Trophoblast cell (in vitro differentiated cells and primary cell): ENCODE measurements around the gene ANAPC10.

Experiments
- DNase-seq, 2 donors: peaks; one replicate each; pipeline ENCODE4 v3.0.0-alpha.2; 2016
- H2AFZ ChIP-seq: 2 replicates; pipeline ENCODE4 v1.6.1; 2013; ENCODE audit warnings: low read length, moderate library complexity, mild to moderate bottlenecking; ENCODE audit not compliant: insufficient read depth, poor library complexity
- H2AK5ac ChIP-seq: 2 replicates; pipeline ENCODE4 v1.6.1; 2013; ENCODE audit warnings: mild to moderate bottlenecking, low read length
- H2BK120ac ChIP-seq: 2 replicates; pipeline ENCODE4 v1.6.1; 2013; ENCODE audit warnings: low read length, mild to moderate bottlenecking, moderate library complexity; ENCODE audit not compliant: insufficient read depth, poor library complexity
- H2BK12ac ChIP-seq: 2 replicates; pipeline ENCODE4 v1.6.1; 2013; ENCODE audit warnings: mild to moderate bottlenecking, low read length, moderate library complexity
- H2BK5ac ChIP-seq: 2 replicates; pipeline ENCODE4 v1.6.1; 2013; ENCODE audit warnings: low read length, low read depth, moderate library complexity, mild to moderate bottlenecking; ENCODE audit not compliant: poor library complexity
- H3K14ac ChIP-seq: 2 replicates; pipeline ENCODE4 v1.6.1; 2013; ENCODE audit warnings: mild to moderate bottlenecking, low read length
- H3K18ac ChIP-seq: 2 replicates; pipeline ENCODE4 v1.6.1; 2013; ENCODE audit warnings: mild to moderate bottlenecking, low read length
- H3K23ac ChIP-seq: 2 replicates; pipeline ENCODE4 v1.6.1; 2013; ENCODE audit warnings: low read length
- H3K27ac ChIP-seq: 2 replicates; pipeline ENCODE4 v1.5.1; 2013; ENCODE audit warnings: low read depth, mild to moderate bottlenecking, inconsistent platforms, low read length, moderate library complexity
- H3K27me3 ChIP-seq: 2 replicates; pipeline ENCODE4 v1.6.1; 2013; ENCODE audit warnings: inconsistent platforms, mild to moderate bottlenecking, low read length, moderate library complexity; ENCODE audit not compliant: insufficient read depth
- H3K36me3 ChIP-seq, 2 experiments: 1 replicate in 1 of 2; 2 replicates in 1 of 2; pipeline ENCODE4 v1.6.1; 2013; ENCODE audit warnings: low read length in 2 of 2, mild to moderate bottlenecking in 2 of 2, moderate library complexity in 1 of 2; ENCODE audit not compliant: insufficient read depth in 2 of 2, control insufficient read depth in 1 of 2
- H3K4ac ChIP-seq: 2 replicates; pipeline ENCODE4 v1.6.1; 2013; ENCODE audit warnings: low read depth, mild to moderate bottlenecking, low read length, moderate library complexity
- H3K4me1 ChIP-seq, 2 experiments: 1 replicate in 1 of 2; 2 replicates in 1 of 2; pipeline ENCODE4 v1.6.1; 2013; ENCODE audit warnings: low read length in 2 of 2, mild to moderate bottlenecking in 2 of 2, moderate library complexity in 1 of 2; ENCODE audit not compliant: insufficient read depth in 2 of 2, control insufficient read depth in 1 of 2
- H3K4me2 ChIP-seq: 2 replicates; pipeline ENCODE4 v1.6.1; 2013; ENCODE audit warnings: inconsistent platforms, mild to moderate bottlenecking, low read length, moderate library complexity
- H3K4me3 ChIP-seq: 2 replicates; pipeline ENCODE4 v1.5.1; 2013; ENCODE audit warnings: mild to moderate bottlenecking, low read depth, low read length, inconsistent platforms
- H3K79me1 ChIP-seq: one replicate; pipeline ENCODE4 v1.6.1; 2013; ENCODE audit warnings: low read length
- H3K79me2 ChIP-seq: 2 replicates; pipeline ENCODE4 v1.6.1; 2013; ENCODE audit warnings: low read length, mild to moderate bottlenecking; ENCODE audit not compliant: control insufficient read depth, insufficient read depth, poor library complexity
- H3K9ac ChIP-seq: 2 replicates; pipeline ENCODE4 v1.6.1; 2013; ENCODE audit warnings: mild to moderate bottlenecking, low read length
- H3K9me3 ChIP-seq: 2 replicates; pipeline ENCODE4 v1.6.1; 2013; ENCODE audit warnings: low read depth, mild to moderate bottlenecking, control low read depth, inconsistent platforms, low read length; ENCODE audit not compliant: insufficient read depth
- H4K12ac ChIP-seq: 2 replicates; pipeline ENCODE4 v1.6.1; 2013; ENCODE audit warnings: low read depth, mild to moderate bottlenecking, low read length, moderate library complexity
- H4K8ac ChIP-seq: 2 replicates; pipeline ENCODE4 v1.6.1; 2013; ENCODE audit warnings: low read depth, mild to moderate bottlenecking, low read length, moderate library complexity
- H4K91ac ChIP-seq: one replicate; pipeline ENCODE4 v1.6.1; 2013; ENCODE audit warnings: low read depth, mild to moderate bottlenecking, low read length, moderate library complexity
- WGBS: extraction: QIAGEN DNeasy Blood & Tissue Kit; methylation state at CpG from one replicate; pipeline ENCODE4 v1.1.7; 2013; ENCODE audit warnings: missing lambda C conversion rate; ENCODE audit not compliant: insufficient read length, insufficient coverage; ENCODE audit errors: extremely low coverage; 5-methylcytosine and 5-hydroxymethylcytosine counted together

The ANAPC10 gene

DNA sequence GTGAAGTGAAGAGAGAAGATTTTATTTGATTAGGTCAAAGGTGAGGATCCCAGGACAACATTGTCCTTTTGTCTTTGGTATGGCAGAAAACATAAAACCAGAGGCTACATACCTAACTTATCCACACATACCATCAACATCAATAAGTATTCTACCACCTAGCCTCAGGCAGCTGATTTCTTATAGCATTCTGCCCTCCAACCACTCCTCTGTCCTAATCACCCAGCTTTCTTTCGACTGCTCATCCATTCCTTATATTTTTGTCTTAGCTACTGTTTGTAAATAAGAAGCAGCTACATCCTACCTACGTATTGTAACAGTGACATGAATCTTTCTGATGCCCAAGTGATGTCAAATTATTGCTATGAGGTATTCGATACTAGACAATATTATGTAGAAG is 129.4 kb downstream of the ANAPC10 start:
- no CpG with 5 or more reads among the region's 3 CpGs for WGBS
- Histone ChIP-seq H2AFZ (no peak overlapping the region), H3K4me1 (no peaks in the 10 kb centered on the region)

DNA sequence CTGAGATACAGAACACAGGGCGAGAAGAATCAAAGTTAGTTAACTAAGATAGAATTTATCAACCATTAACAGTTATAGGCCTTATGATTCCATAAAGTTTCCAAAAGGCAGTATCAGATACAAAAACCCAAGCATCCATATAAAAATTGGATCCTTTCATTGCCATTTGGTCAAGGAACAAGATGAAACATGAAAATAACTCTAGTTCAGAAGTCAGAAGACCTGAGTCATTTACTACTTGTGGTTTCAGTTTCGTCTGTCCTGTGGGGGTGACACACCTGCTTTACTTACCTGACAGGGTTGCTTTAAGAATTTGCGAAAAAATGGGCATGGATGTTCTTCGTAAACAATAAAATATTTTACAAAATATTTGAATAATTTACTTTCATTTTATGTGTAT is 130.8 kb downstream of the ANAPC10 start:
- peak in 1 of 2 donors; percentile 9 for DNase-seq
- WGBS = no CpG with 5 or more reads among the region's 4 CpGs
- H2AK5ac ChIP-seq = no peak overlapping the region
- no peak overlapping the region for H2BK12ac ChIP-seq
- no peak overlapping the region for H3K18ac ChIP-seq
- no peaks in the 10 kb centered on the region for H3K27me3 ChIP-seq
- H3K79me1 ChIP-seq = no peaks in the 10 kb centered on the region
- H3K4me2 ChIP-seq = no peak overlapping the region
- no peaks in the 10 kb centered on the region for H3K36me3 ChIP-seq
- no peaks in the 10 kb centered on the region for H3K4me1 ChIP-seq
- no peak overlapping the region for H2AFZ ChIP-seq
- no peak overlapping the region for H4K8ac ChIP-seq
- no peak overlapping the region for H2BK5ac ChIP-seq
- H3K14ac ChIP-seq = no peak overlapping the region
- no peak overlapping the region for H3K27ac ChIP-seq
- no peak overlapping the region for H4K91ac ChIP-seq
- no peak overlapping the region for H3K9ac ChIP-seq
- H4K12ac ChIP-seq = no peak overlapping the region
- no peak overlapping the region for H3K4me3 ChIP-seq
- no peak overlapping the region for H3K4ac ChIP-seq
- H3K23ac ChIP-seq = no peak overlapping the region
- H2BK120ac ChIP-seq = no peak overlapping the region
- H3K9me3 ChIP-seq = no peaks in the 10 kb centered on the region
- no peaks in the 10 kb centered on the region for H3K79me2 ChIP-seq

More for the DNA sequence above, 129.4 kb downstream of the ANAPC10 start:
- H3K14ac ChIP-seq = no peak overlapping the region
- H2AK5ac ChIP-seq = no peak overlapping the region
- no peak overlapping the region for H3K4ac ChIP-seq
- no peak overlapping the region for H4K91ac ChIP-seq
- H2BK5ac ChIP-seq = no peak overlapping the region
- H3K9ac ChIP-seq = no peak overlapping the region
- H3K4me3 ChIP-seq = no peak overlapping the region
- H2BK12ac ChIP-seq = no peak overlapping the region
- no peak overlapping the region for H4K12ac ChIP-seq
- no peaks in the 10 kb centered on the region for H3K36me3 ChIP-seq
- H3K27ac ChIP-seq = no peak overlapping the region
- no peaks in the 10 kb centered on the region for H3K79me2 ChIP-seq
- no peaks in the 10 kb centered on the region for H3K9me3 ChIP-seq
- H2BK120ac ChIP-seq = no peak overlapping the region
- peak; percentile 31 to 75 for DNase-seq
- no peak overlapping the region for H3K4me2 ChIP-seq
- H3K18ac ChIP-seq = no peak overlapping the region
- no peak overlapping the region for H3K23ac ChIP-seq
- H3K79me1 ChIP-seq = no peaks in the 10 kb centered on the region
- no peaks in the 10 kb centered on the region for H3K27me3 ChIP-seq
- no peak overlapping the region for H4K8ac ChIP-seq

DNA sequence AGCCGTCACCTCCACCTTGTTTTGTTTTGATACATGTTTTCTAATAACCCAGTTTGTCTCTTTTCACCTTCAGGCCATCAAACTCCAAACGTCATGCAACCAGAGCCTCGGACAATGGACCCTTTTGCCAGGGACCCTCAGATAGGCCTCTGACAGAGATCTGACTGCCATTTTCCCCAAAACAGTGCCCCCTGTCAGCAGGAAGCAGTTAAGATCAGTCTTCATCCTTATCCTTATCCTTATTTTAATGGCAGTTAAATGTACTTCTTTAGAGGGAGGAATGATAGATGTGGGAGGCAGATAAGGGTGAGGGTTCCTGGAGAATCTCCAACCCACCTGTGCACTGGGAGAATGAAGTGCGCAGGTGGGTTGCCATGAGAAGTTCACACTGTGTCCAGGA is 135.7 kb downstream of the ANAPC10 start:
- Histone ChIP-seq H3K4me2 (no peak overlapping the region), H3K14ac (no peak overlapping the region), H2BK12ac (no peak overlapping the region), H3K4ac (no peak overlapping the region), H3K27ac (no peak overlapping the region), H3K27me3 (no peaks in the 10 kb centered on the region), H2BK5ac (no peak overlapping the region), H3K4me3 (no peak overlapping the region), H4K8ac (no peak overlapping the region), H4K91ac (no peak overlapping the region), H3K18ac (no peak overlapping the region), H3K79me1 (no peaks in the 10 kb centered on the region), H3K9me3 (no peaks in the 10 kb centered on the region), H2BK120ac (no peak overlapping the region), H3K4me1 (no peaks in the 10 kb centered on the region), H2AFZ (no peak overlapping the region), H4K12ac (no peak overlapping the region), H3K36me3 (no peaks in the 10 kb centered on the region), H2AK5ac (no peak overlapping the region), H3K9ac (no peak overlapping the region), H3K79me2 (no peaks in the 10 kb centered on the region), H3K23ac (no peak overlapping the region)
- no peak for DNase-seq
- no CpG with 5 or more reads among the region's 4 CpGs for WGBS

DNA sequence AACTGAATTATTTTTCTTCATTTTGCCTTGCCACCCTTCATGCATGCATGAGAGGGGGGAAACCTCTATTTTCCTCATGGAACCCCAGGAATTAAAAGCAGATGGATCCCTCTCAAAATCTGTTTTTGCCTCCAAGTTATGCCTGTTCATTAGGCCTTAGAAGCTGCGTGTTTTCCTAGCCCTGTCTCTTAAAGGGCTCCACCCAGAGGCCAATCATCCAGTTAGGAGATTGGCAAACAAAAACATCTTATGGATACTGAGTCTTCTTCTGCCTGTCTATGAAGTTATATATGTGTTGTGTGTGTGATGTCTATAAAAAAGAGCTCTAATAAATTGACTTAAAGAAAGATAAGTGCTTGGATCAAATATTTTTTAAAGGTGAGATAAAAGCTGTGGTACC is 142.9 kb downstream of the ANAPC10 start:
- no peak overlapping the region for H4K91ac ChIP-seq
- H3K27ac ChIP-seq = no peak overlapping the region
- no peak for DNase-seq
- H3K9ac ChIP-seq = no peak overlapping the region
- H3K27me3 ChIP-seq = no peaks in the 10 kb centered on the region
- no peaks in the 10 kb centered on the region for H3K4me1 ChIP-seq
- H3K4ac ChIP-seq = no peak overlapping the region
- no peak overlapping the region for H2AFZ ChIP-seq
- H3K23ac ChIP-seq = no peak overlapping the region
- H3K79me1 ChIP-seq = no peaks in the 10 kb centered on the region
- no peak overlapping the region for H2AK5ac ChIP-seq
- no peak overlapping the region for H4K8ac ChIP-seq
- peaks cover 0 to 2% of the 10 kb centered on the region in 2 experiments for H3K36me3 ChIP-seq
- H3K18ac ChIP-seq = no peak overlapping the region
- no peak overlapping the region for H3K14ac ChIP-seq
- H3K4me3 ChIP-seq = no peak overlapping the region
- H3K9me3 ChIP-seq = peaks cover 2% of the 10 kb centered on the region
- H2BK120ac ChIP-seq = no peak overlapping the region
- no peak overlapping the region for H3K4me2 ChIP-seq
- H4K12ac ChIP-seq = no peak overlapping the region
- no peaks in the 10 kb centered on the region for H3K79me2 ChIP-seq
- H2BK12ac ChIP-seq = no peak overlapping the region
- no CpG with 5 or more reads among the region's 1 CpG for WGBS
- no peak overlapping the region for H2BK5ac ChIP-seq
